Endothelial cell of umbilical vein (primary cell): Measurements from ENCODE around the gene VASH2. TPM values are rescaled to one million over a fixed set of nuclear protein-coding genes. Genes with fewer than 3 reads are reported as not detected.

Experiments used
- BruUV-seq: library from RNA; stranded (reverse); fragments of 400-500 nt; replicated peaks from 2 replicates; lab custom pipeline; 2021; lab: Mats Ljungman, UMichigan
- CTCF ChIA-PET: fragments of 300-600, 350-600 bp; sonication (Branson Sonifier 250); formaldehyde crosslinking; loops from one replicate; lab custom pipeline; 2021; ENCODE audit warnings: antibody characterized with exemption, inconsistent platforms; lab: Charles Lee
- POLR2A ChIA-PET: fragments of 300-600, 350-600 bp; sonication (Branson Sonifier 250); formaldehyde crosslinking; loops from one replicate; lab custom pipeline; 2021; ENCODE audit warnings: antibody characterized with exemption, inconsistent platforms; lab: Charles Lee
- DNase-seq: peaks from one replicate; pipeline ENCODE4 v3.0.0-alpha.2; 2011; ENCODE audit warnings: low read depth, low spot score
- FAIRE-seq: peaks from 2 replicates; lab custom pipeline; 2011; peaks lifted over from hg19 to GRCh38; lab: Jason Lieb, UNC
- H2AFZ ChIP-seq: 2 replicates; pipeline ENCODE4 v1.6.0; 2012; ENCODE audit warnings: low read depth, low read length, control low read depth, inconsistent platforms
- H3K27ac ChIP-seq: 2 replicates; pipeline ENCODE4 v1.5.1; 2011; ENCODE audit warnings: low read depth, mild to moderate bottlenecking, control low read depth, low read length, moderate library complexity; ENCODE audit not compliant: insufficient read depth
- H3K27me3 ChIP-seq, 2 experiments: 2 replicates each; pipeline versions ENCODE4 v1.6.0 to v1.6.1; 2011; ENCODE audit warnings: low read length in 2 of 2, mixed read lengths in 1 of 2; ENCODE audit not compliant: control insufficient read depth in 2 of 2, insufficient read depth in 2 of 2
- H3K36me3 ChIP-seq, 2 experiments: 2 replicates in 1 of 2; 3 replicates in 1 of 2; pipeline ENCODE4 v1.5.1; 2011; ENCODE audit warnings: low read length in 2 of 2, mild to moderate bottlenecking in 1 of 2, moderate library complexity in 1 of 2; ENCODE audit not compliant: control insufficient read depth in 2 of 2, insufficient read depth in 2 of 2; ENCODE audit errors: extremely low read depth in 1 of 2
- H3K4me1 ChIP-seq: 3 replicates; pipeline ENCODE4 v1.5.1; 2011; ENCODE audit warnings: mild to moderate bottlenecking, low read length; ENCODE audit not compliant: control insufficient read depth, insufficient read depth; ENCODE audit errors: extremely low read depth
- H3K4me2 ChIP-seq: 2 replicates; pipeline ENCODE4 v1.6.1; 2011; ENCODE audit warnings: low read length, control low read depth, mixed read lengths; ENCODE audit not compliant: insufficient read depth
- H3K4me3 ChIP-seq, 3 experiments: fragments of 200-600 bp in 1 of 3; sonication (generic), shearing (Covaris generic) in 1 of 3; replicated peaks in 1 of 3; 2 replicates each; pipeline ENCODE4 v1.5.1; 2011 to 2016; ENCODE audit warnings: control low read depth in 3 of 3, low read length in 3 of 3, mild to moderate bottlenecking in 2 of 3, inconsistent platforms in 1 of 3, low read depth in 1 of 3, moderate library complexity in 1 of 3; ENCODE audit not compliant: insufficient read depth in 1 of 3
- H3K79me2 ChIP-seq: 2 replicates; pipeline ENCODE4 v1.6.0; 2012; ENCODE audit warnings: low read length, inconsistent platforms; ENCODE audit not compliant: control insufficient read depth, insufficient read depth
- H3K9ac ChIP-seq: replicated peaks from 2 replicates; pipeline ENCODE3; 2011; ENCODE audit warnings: low read length, control low read depth; ENCODE audit not compliant: insufficient read depth; ENCODE audit errors: extremely low read depth
- H3K9me1 ChIP-seq: replicated peaks from 3 replicates; pipeline ENCODE4 v1.6.0; 2011; ENCODE audit warnings: mild to moderate bottlenecking, low read length; ENCODE audit not compliant: control insufficient read depth, insufficient read depth; ENCODE audit errors: extremely low read depth
- H3K9me3 ChIP-seq: replicated peaks from 2 replicates; pipeline ENCODE4 v1.5.1; 2012; ENCODE audit warnings: low read length, inconsistent platforms; ENCODE audit not compliant: control insufficient read depth, insufficient read depth
- H4K20me1 ChIP-seq: replicated peaks from 2 replicates; pipeline ENCODE3; 2011; ENCODE audit warnings: mild to moderate bottlenecking, low read length; ENCODE audit not compliant: control insufficient read depth, insufficient read depth; ENCODE audit errors: extremely low read depth
- CTCF ChIP-seq, 2 donors: IDR thresholded peaks; 1 replicate in 1 of 2; 2 replicates in 1 of 2; pipeline ENCODE4 v1.5.1; 2011; ENCODE audit warnings: low read length in 2 of 2, mild to moderate bottlenecking in 2 of 2, moderate library complexity in 2 of 2, control low read depth in 1 of 2, inconsistent platforms in 1 of 2, low read depth in 1 of 2; ENCODE audit not compliant: insufficient read depth in 1 of 2; ENCODE audit errors: extremely low read depth in 1 of 2
- EZH2 ChIP-seq: IDR thresholded peaks from 2 replicates; pipeline ENCODE4 v1.6.1; 2012; ENCODE audit warnings: borderline replicate concordance, low read depth, mild to moderate bottlenecking, moderate library complexity, low read length, inconsistent platforms; ENCODE audit not compliant: severe bottlenecking
- FOS ChIP-seq: IDR thresholded peaks from 2 replicates; pipeline ENCODE4 v1.6.1; 2011; ENCODE audit warnings: mild to moderate bottlenecking, low read length, moderate library complexity, borderline replicate concordance; ENCODE audit not compliant: insufficient read depth
- GATA2 ChIP-seq: IDR thresholded peaks from 2 replicates; pipeline ENCODE4 v1.7.0; 2011; ENCODE audit warnings: low read depth, mild to moderate bottlenecking, moderate library complexity, mixed read lengths, low read length; ENCODE audit not compliant: insufficient read length, insufficient read depth
- JUN ChIP-seq: IDR thresholded peaks from 2 replicates; pipeline ENCODE4 v1.6.1; 2011; ENCODE audit warnings: borderline replicate concordance, low read depth; ENCODE audit not compliant: insufficient read length, insufficient read depth
- MYC ChIP-seq: IDR thresholded peaks from one replicate; pipeline ENCODE4 v1.6.1; 2011; ENCODE audit warnings: mild to moderate bottlenecking, low read depth, low read length
- POLR2A ChIP-seq: IDR thresholded peaks from 2 replicates; pipeline ENCODE4 v1.6.1; 2012; ENCODE audit warnings: low read depth, mild to moderate bottlenecking, control low read depth, low read length
- POLR2AphosphoS5 ChIP-seq: IDR thresholded peaks from 2 replicates; pipeline ENCODE4 v1.6.1; 2012; ENCODE audit warnings: low read depth, mild to moderate bottlenecking, control low read depth, low read length, moderate library complexity; ENCODE audit not compliant: insufficient read depth
- dilution Hi-C: fragments of 300-500 bp; cut with MboI; formaldehyde crosslinking; loops from one replicate; pipeline ENCODE4 v1.15.0; 2019; ENCODE audit warnings: low sequenced_read_pairs; ENCODE audit not compliant: extremely low pct_ligation_motif_present
- intact Hi-C: fragments of 100-400 bp; cut with micrococcal nuclease; formaldehyde crosslinking; loops from one replicate; pipeline ENCODE4 v1.10.0; 2022
- polyA plus RNA-seq, 4 experiments: library from polyadenylated mRNA; depleted of rRNA in 3 of 4; stranded (reverse) in 3 of 4; unstranded in 1 of 4; fragments of >200 nt; gene quantifications; 2 replicates each; pipeline versions ENCODE4 v1.2.1 to v1.2.3, GENCODE V29; 2011 to 2012; ENCODE audit warnings: missing spikeins in 1 of 4
- total RNA-seq: library from RNA; stranded (reverse); gene quantifications from 2 replicates; pipeline ENCODE4 v1.2.3, GENCODE V29; 2021
- TF ChIP-seq, protein P1 (sequence below): IDR thresholded peaks from 2 replicates; pipeline ENCODE4 v1.6.1; 2011; ENCODE audit not compliant: insufficient read depth, insufficient read length

Gene VASH2
- total and polyA plus RNA-seq, 2 donors (not counting 3 experiments of a cell fraction or from before 2014, with no cell fraction given) = 0.70 to 2.9 TPM

- H3K36me3 ChIP-seq = peaks cover 0 to 2% of the 10 kb centered on the region in 2 experiments
- ChIA-PET POLR2A (interaction anchor here (0.7 kb wide), 1 partner anchor 1966 kb away, joined by 5 read pairs; no protein-coding TSS in a partner anchor), CTCF (no interaction called here)
- peaks cover 6% of the 10 kb centered on the region for H3K4me1 ChIP-seq
- no peak overlapping the region for H3K4me2 ChIP-seq
- dilution Hi-C loops (no loop called here), intact Hi-C loops (no loop called here)
- H3K27me3 ChIP-seq = peaks cover 5 to 7% of the 10 kb centered on the region in 2 experiments
- no peaks in the 10 kb centered on the region for H3K9me1 ChIP-seq
- no peak overlapping the region for H3K4me3 ChIP-seq
- no peak overlapping the region for H3K27ac ChIP-seq
- BruUV-seq = no TSS peak
- TF ChIP-seq GATA2 (no peak), FOS (no peak), JUN (no peak), EZH2 (no peak), POLR2A (no peak), CTCF (IDR thresholded peaks at IDR 0.05; ENCODE audit: extremely low read depth in 1 of 2, insufficient read depth in 1 of 2, low read depth in 1 of 2, low read length in 2 of 2) (no peak), POLR2AphosphoS5 (no peak), MYC (no peak)
- TF ChIP-seq, protein P1, sequence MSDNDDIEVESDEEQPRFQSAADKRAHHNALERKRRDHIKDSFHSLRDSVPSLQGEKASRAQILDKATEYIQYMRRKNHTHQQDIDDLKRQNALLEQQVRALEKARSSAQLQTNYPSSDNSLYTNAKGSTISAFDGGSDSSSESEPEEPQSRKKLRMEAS = no peak
- no peak overlapping the region for H2AFZ ChIP-seq
- H3K9ac ChIP-seq = no peak overlapping the region
- no peaks in the 10 kb centered on the region for H4K20me1 ChIP-seq
- no peaks in the 10 kb centered on the region for H3K9me3 ChIP-seq
- H3K79me2 ChIP-seq = peaks cover 17% of the 10 kb centered on the region
- DNase-seq = no peak
- no peak for FAIRE-seq
These were observed 67.3 kb downstream of the VASH2 start for GRCh38 chr1:213017447-213018273.
